ENCODE measurements around the gene GLIS2. TPM values are rescaled to one million over a fixed set of nuclear protein-coding genes. Genes with fewer than 3 reads are reported as not detected.

GLIS2 gene
- polyA plus RNA-seq, 2 of the 4 experiments (the other 2 are of a cell fraction): 5.5 to 15.8 TPM

DNA sequence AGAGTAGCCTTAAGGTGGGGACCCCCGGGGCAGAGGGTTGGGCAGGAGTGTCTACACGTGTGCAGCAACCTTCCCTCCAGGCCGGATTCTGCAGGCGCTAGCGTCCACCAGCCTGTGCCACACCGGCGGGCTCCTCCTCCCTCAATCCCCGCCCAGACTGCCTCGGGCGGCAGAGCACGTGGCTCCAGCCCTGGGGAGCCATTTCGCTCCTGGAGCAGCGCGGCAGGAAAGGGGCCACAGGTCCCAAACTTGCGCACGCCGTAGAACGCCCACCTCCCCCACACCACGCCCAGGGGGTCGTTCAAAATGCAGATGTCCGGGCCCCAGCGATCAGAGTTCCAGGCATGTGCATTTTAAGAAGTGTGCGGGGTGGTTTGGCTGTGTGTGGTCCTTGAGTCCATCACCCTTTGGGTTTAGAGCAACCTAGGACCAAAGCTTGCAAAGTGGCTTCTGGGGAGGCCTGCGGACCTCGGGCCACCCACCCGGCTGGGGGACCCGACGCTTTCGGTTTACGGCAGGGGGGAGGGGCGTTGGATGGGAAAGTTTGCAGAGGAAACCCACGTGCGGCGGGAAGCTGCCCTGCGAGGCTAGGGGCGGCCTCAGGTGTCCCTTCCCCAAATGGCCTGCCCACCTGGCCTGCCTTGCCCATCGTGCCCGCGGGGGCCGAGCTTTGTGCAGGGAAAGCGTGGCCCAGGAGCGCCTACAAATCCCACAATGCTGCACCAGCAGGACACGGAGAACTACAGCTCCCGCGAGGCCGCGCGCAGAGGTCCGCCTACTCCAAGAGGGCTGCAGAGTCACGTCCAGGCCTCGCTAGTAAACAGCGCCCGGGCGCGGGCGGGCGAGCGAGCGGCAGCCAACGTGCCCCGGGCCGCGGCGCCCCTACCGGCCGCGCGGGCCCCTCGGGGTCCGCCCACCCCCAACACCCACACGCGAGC lies 44.4 kb upstream of the GLIS2 start:
- peak overlapping the region; percentile 90 for H3K4me2 ChIP-seq
- peak overlapping the region; percentile 98 to 99 for H3K27ac ChIP-seq
- 2% methylated on average over 32 of the region's 72 CpGs for WGBS (ENCODE audit: missing lambda C conversion rate)
- DNase-seq (ENCODE audit: low read depth in 1 of 2, low spot score in 1 of 2) (peak; percentile 89 to 96), ATAC-seq (peak; percentile 73 to 86), FAIRE-seq (no peak)
- CTCF ChIA-PET: interaction anchor here (0.7 to 10.9 kb wide), 14 partner anchors 9 to 131 kb away, joined by 3 to 152 read pairs (median 10); no protein-coding TSS in a partner anchor
- no peak for TF ChIP-seq TP53 (CRISPR knock-in tag; IDR thresholded peaks at IDR 0.05)
- TF ChIP-seq NFE2L2 (conservative IDR thresholded peaks at IDR 0.05; ENCODE audit: low read length): peak; percentile 11; the same call in 1 of the 2 replicates
- TF ChIP-seq, protein P1, sequence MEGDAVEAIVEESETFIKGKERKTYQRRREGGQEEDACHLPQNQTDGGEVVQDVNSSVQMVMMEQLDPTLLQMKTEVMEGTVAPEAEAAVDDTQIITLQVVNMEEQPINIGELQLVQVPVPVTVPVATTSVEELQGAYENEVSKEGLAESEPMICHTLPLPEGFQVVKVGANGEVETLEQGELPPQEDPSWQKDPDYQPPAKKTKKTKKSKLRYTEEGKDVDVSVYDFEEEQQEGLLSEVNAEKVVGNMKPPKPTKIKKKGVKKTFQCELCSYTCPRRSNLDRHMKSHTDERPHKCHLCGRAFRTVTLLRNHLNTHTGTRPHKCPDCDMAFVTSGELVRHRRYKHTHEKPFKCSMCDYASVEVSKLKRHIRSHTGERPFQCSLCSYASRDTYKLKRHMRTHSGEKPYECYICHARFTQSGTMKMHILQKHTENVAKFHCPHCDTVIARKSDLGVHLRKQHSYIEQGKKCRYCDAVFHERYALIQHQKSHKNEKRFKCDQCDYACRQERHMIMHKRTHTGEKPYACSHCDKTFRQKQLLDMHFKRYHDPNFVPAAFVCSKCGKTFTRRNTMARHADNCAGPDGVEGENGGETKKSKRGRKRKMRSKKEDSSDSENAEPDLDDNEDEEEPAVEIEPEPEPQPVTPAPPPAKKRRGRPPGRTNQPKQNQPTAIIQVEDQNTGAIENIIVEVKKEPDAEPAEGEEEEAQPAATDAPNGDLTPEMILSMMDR (IDR thresholded peaks at IDR 0.05): peak; percentile 16; the same call in 1 of the 3 replicates
- TF ChIP-seq, protein P2, sequence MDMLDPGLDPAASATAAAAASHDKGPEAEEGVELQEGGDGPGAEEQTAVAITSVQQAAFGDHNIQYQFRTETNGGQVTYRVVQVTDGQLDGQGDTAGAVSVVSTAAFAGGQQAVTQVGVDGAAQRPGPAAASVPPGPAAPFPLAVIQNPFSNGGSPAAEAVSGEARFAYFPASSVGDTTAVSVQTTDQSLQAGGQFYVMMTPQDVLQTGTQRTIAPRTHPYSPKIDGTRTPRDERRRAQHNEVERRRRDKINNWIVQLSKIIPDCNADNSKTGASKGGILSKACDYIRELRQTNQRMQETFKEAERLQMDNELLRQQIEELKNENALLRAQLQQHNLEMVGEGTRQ (IDR thresholded peaks at IDR 0.05): peak; percentile 69
- TF ChIP-seq GATA3 (IDR thresholded peaks at IDR 0.05; ENCODE audit: borderline replicate concordance): peak; percentile 23; the same call in 1 of the 2 replicates
- TF ChIP-seq FOSB (CRISPR knock-in tag; IDR thresholded peaks at IDR 0.05): 0 out of 2 replicates have a peak, but pooled peaks have one; percentile 46
- TF ChIP-seq RARB (CRISPR knock-in tag; IDR thresholded peaks at IDR 0.05): no peak
- TF ChIP-seq MYC (IDR thresholded peaks at IDR 0.05; ENCODE audit: borderline replicate concordance, low read length): peak; percentile 99
- TF ChIP-seq, protein P3, sequence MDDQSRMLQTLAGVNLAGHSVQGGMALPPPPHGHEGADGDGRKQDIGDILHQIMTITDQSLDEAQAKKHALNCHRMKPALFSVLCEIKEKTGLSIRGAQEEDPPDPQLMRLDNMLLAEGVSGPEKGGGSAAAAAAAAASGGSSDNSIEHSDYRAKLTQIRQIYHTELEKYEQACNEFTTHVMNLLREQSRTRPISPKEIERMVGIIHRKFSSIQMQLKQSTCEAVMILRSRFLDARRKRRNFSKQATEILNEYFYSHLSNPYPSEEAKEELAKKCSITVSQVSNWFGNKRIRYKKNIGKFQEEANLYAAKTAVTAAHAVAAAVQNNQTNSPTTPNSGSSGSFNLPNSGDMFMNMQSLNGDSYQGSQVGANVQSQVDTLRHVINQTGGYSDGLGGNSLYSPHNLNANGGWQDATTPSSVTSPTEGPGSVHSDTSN (IDR thresholded peaks at IDR 0.05): peak; percentile 17; the same call in 1 of the 2 replicates
- no peak for TF ChIP-seq JUNB (IDR thresholded peaks at IDR 0.05)
- TF ChIP-seq MAZ (IDR thresholded peaks at IDR 0.05; ENCODE audit: borderline replicate concordance, low read depth, low read length): no peak
- peak; percentile 31 for TF ChIP-seq CHD2 (IDR thresholded peaks at IDR 0.05; ENCODE audit: low read length, partially characterized antibody)
- 0 out of 2 replicates have a peak, but pooled peaks have one; percentile 33 for TF ChIP-seq HOXA7 (CRISPR knock-in tag; IDR thresholded peaks at IDR 0.05)
- peak; percentile 61 for TF ChIP-seq POLR2A (IDR thresholded peaks at IDR 0.05; ENCODE audit: low read length)
- TF ChIP-seq, protein P4, sequence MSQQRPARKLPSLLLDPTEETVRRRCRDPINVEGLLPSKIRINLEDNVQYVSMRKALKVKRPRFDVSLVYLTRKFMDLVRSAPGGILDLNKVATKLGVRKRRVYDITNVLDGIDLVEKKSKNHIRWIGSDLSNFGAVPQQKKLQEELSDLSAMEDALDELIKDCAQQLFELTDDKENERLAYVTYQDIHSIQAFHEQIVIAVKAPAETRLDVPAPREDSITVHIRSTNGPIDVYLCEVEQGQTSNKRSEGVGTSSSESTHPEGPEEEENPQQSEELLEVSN (IDR thresholded peaks at IDR 0.05; ENCODE audit: borderline replicate concordance, low read depth): peak; percentile 90
- peak; percentile 72 for TF ChIP-seq HOXB5 (CRISPR knock-in tag; IDR thresholded peaks at IDR 0.05)
- TF ChIP-seq, protein P5, sequence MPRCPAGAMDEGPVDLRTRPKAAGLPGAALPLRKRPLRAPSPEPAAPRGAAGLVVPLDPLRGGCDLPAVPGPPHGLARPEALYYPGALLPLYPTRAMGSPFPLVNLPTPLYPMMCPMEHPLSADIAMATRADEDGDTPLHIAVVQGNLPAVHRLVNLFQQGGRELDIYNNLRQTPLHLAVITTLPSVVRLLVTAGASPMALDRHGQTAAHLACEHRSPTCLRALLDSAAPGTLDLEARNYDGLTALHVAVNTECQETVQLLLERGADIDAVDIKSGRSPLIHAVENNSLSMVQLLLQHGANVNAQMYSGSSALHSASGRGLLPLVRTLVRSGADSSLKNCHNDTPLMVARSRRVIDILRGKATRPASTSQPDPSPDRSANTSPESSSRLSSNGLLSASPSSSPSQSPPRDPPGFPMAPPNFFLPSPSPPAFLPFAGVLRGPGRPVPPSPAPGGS (IDR thresholded peaks at IDR 0.05): peak; percentile 69; the same call in 2 of the 3 replicates
- TF ChIP-seq JUN (IDR thresholded peaks at IDR 0.05): peak in 1 of 2 experiments; percentile 77; a peak in 3 of 5 replicates
- no peak for TF ChIP-seq NR3C1 (IDR thresholded peaks at IDR 0.05)
- peak; percentile 53; the same call in 1 of the 2 replicates for TF ChIP-seq NPAS2 (CRISPR knock-in tag; IDR thresholded peaks at IDR 0.05; ENCODE audit: borderline replicate concordance)
- TF ChIP-seq ZSCAN20 (CRISPR knock-in tag; IDR thresholded peaks at IDR 0.05): no peak
- TF ChIP-seq, protein P6, sequence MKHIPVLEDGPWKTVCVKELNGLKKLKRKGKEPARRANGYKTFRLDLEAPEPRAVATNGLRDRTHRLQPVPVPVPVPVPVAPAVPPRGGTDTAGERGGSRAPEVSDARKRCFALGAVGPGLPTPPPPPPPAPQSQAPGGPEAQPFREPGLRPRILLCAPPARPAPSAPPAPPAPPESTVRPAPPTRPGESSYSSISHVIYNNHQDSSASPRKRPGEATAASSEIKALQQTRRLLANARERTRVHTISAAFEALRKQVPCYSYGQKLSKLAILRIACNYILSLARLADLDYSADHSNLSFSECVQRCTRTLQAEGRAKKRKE (CRISPR knock-in tag; IDR thresholded peaks at IDR 0.05; ENCODE audit: low read depth): peak; percentile 60; the same call in 1 of the 2 replicates
- peak; percentile 71 for TF ChIP-seq HOXB13 (CRISPR knock-in tag; IDR thresholded peaks at IDR 0.05; ENCODE audit: low read depth)
- TF ChIP-seq MAFK (IDR thresholded peaks at IDR 0.05; ENCODE audit: partially characterized antibody): peak; percentile 48
- TF ChIP-seq, protein P7, sequence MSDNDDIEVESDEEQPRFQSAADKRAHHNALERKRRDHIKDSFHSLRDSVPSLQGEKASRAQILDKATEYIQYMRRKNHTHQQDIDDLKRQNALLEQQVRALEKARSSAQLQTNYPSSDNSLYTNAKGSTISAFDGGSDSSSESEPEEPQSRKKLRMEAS (IDR thresholded peaks at IDR 0.05): peak; percentile 99
- peaks cover 10% of the 10 kb centered on the region for H3K4me1 ChIP-seq
- no peaks in the 10 kb centered on the region for H3K9me3 ChIP-seq
- POLR2A ChIA-PET: interaction anchor here (0.6 to 3.3 kb wide), 19 partner anchors 10 to 133 kb away, joined by 3 to 39 read pairs (median 4); partner anchors contain the start of genes GLIS2 and PAM16
- H3K4me3 ChIP-seq: peak overlapping the region; percentile 87

All from A549 (cell line).